Endothelial cell of umbilical vein (primary cell): ENCODE results near the gene OR4A16. TPM values are rescaled to one million over a fixed set of nuclear protein-coding genes. Genes with fewer than 3 reads are reported as not detected.

Source experiments
- Bru-seq: library from RNA; stranded (reverse); fragments of 400-500 nt; gene quantifications from one replicate; lab custom pipeline; 2021; lab: Mats Ljungman, UMichigan
- BruChase-seq, 2 experiments: library from RNA; stranded (reverse); fragments of 400-500 nt; gene quantifications; one replicate each; lab custom pipeline; 2021; lab: Mats Ljungman, UMichigan
- BruUV-seq: library from RNA; stranded (reverse); fragments of 400-500 nt; replicated peaks from 2 replicates; lab custom pipeline; 2021; lab: Mats Ljungman, UMichigan
- CTCF ChIA-PET: fragments of 300-600, 350-600 bp; sonication (Branson Sonifier 250); formaldehyde crosslinking; loops from one replicate; lab custom pipeline; 2021; ENCODE audit warnings: antibody characterized with exemption, inconsistent platforms; lab: Charles Lee
- POLR2A ChIA-PET: fragments of 300-600, 350-600 bp; sonication (Branson Sonifier 250); formaldehyde crosslinking; loops from one replicate; lab custom pipeline; 2021; ENCODE audit warnings: antibody characterized with exemption, inconsistent platforms; lab: Charles Lee
- DNase-seq: peaks from one replicate; pipeline ENCODE4 v3.0.0-alpha.2; 2011; ENCODE audit warnings: low read depth, low spot score
- FAIRE-seq: peaks from 2 replicates; lab custom pipeline; 2011; peaks lifted over from hg19 to GRCh38; lab: Jason Lieb, UNC
- H2AFZ ChIP-seq: 2 replicates; pipeline ENCODE4 v1.6.0; 2012; ENCODE audit warnings: low read depth, low read length, control low read depth, inconsistent platforms
- H3K27ac ChIP-seq: 2 replicates; pipeline ENCODE4 v1.5.1; 2011; ENCODE audit warnings: low read depth, mild to moderate bottlenecking, control low read depth, low read length, moderate library complexity; ENCODE audit not compliant: insufficient read depth
- H3K27me3 ChIP-seq, 2 experiments: 2 replicates each; pipeline versions ENCODE4 v1.6.0 to v1.6.1; 2011; ENCODE audit warnings: low read length in 2 of 2, mixed read lengths in 1 of 2; ENCODE audit not compliant: control insufficient read depth in 2 of 2, insufficient read depth in 2 of 2
- H3K36me3 ChIP-seq, 2 experiments: 2 replicates in 1 of 2; 3 replicates in 1 of 2; pipeline ENCODE4 v1.5.1; 2011; ENCODE audit warnings: low read length in 2 of 2, mild to moderate bottlenecking in 1 of 2, moderate library complexity in 1 of 2; ENCODE audit not compliant: control insufficient read depth in 2 of 2, insufficient read depth in 2 of 2; ENCODE audit errors: extremely low read depth in 1 of 2
- H3K4me1 ChIP-seq: 3 replicates; pipeline ENCODE4 v1.5.1; 2011; ENCODE audit warnings: mild to moderate bottlenecking, low read length; ENCODE audit not compliant: control insufficient read depth, insufficient read depth; ENCODE audit errors: extremely low read depth
- H3K4me2 ChIP-seq: 2 replicates; pipeline ENCODE4 v1.6.1; 2011; ENCODE audit warnings: low read length, control low read depth, mixed read lengths; ENCODE audit not compliant: insufficient read depth
- H3K4me3 ChIP-seq, 3 experiments: fragments of 200-600 bp in 1 of 3; sonication (generic), shearing (Covaris generic) in 1 of 3; replicated peaks in 1 of 3; 2 replicates each; pipeline ENCODE4 v1.5.1; 2011 to 2016; ENCODE audit warnings: control low read depth in 3 of 3, low read length in 3 of 3, mild to moderate bottlenecking in 2 of 3, inconsistent platforms in 1 of 3, low read depth in 1 of 3, moderate library complexity in 1 of 3; ENCODE audit not compliant: insufficient read depth in 1 of 3
- H3K79me2 ChIP-seq: 2 replicates; pipeline ENCODE4 v1.6.0; 2012; ENCODE audit warnings: low read length, inconsistent platforms; ENCODE audit not compliant: control insufficient read depth, insufficient read depth
- H3K9ac ChIP-seq: replicated peaks from 2 replicates; pipeline ENCODE3; 2011; ENCODE audit warnings: low read length, control low read depth; ENCODE audit not compliant: insufficient read depth; ENCODE audit errors: extremely low read depth
- H3K9me1 ChIP-seq: replicated peaks from 3 replicates; pipeline ENCODE4 v1.6.0; 2011; ENCODE audit warnings: mild to moderate bottlenecking, low read length; ENCODE audit not compliant: control insufficient read depth, insufficient read depth; ENCODE audit errors: extremely low read depth
- H3K9me3 ChIP-seq: replicated peaks from 2 replicates; pipeline ENCODE4 v1.5.1; 2012; ENCODE audit warnings: low read length, inconsistent platforms; ENCODE audit not compliant: control insufficient read depth, insufficient read depth
- H4K20me1 ChIP-seq: replicated peaks from 2 replicates; pipeline ENCODE3; 2011; ENCODE audit warnings: mild to moderate bottlenecking, low read length; ENCODE audit not compliant: control insufficient read depth, insufficient read depth; ENCODE audit errors: extremely low read depth
- EZH2 ChIP-seq: IDR thresholded peaks from 2 replicates; pipeline ENCODE4 v1.6.1; 2012; ENCODE audit warnings: borderline replicate concordance, low read depth, mild to moderate bottlenecking, moderate library complexity, low read length, inconsistent platforms; ENCODE audit not compliant: severe bottlenecking
- FOS ChIP-seq: IDR thresholded peaks from 2 replicates; pipeline ENCODE4 v1.6.1; 2011; ENCODE audit warnings: mild to moderate bottlenecking, low read length, moderate library complexity, borderline replicate concordance; ENCODE audit not compliant: insufficient read depth
- GATA2 ChIP-seq: IDR thresholded peaks from 2 replicates; pipeline ENCODE4 v1.7.0; 2011; ENCODE audit warnings: low read depth, mild to moderate bottlenecking, moderate library complexity, mixed read lengths, low read length; ENCODE audit not compliant: insufficient read length, insufficient read depth
- JUN ChIP-seq: IDR thresholded peaks from 2 replicates; pipeline ENCODE4 v1.6.1; 2011; ENCODE audit warnings: borderline replicate concordance, low read depth; ENCODE audit not compliant: insufficient read length, insufficient read depth
- MYC ChIP-seq: IDR thresholded peaks from one replicate; pipeline ENCODE4 v1.6.1; 2011; ENCODE audit warnings: mild to moderate bottlenecking, low read depth, low read length
- POLR2A ChIP-seq: IDR thresholded peaks from 2 replicates; pipeline ENCODE4 v1.6.1; 2012; ENCODE audit warnings: low read depth, mild to moderate bottlenecking, control low read depth, low read length
- POLR2AphosphoS5 ChIP-seq: IDR thresholded peaks from 2 replicates; pipeline ENCODE4 v1.6.1; 2012; ENCODE audit warnings: low read depth, mild to moderate bottlenecking, control low read depth, low read length, moderate library complexity; ENCODE audit not compliant: insufficient read depth
- dilution Hi-C: fragments of 300-500 bp; cut with MboI; formaldehyde crosslinking; loops from one replicate; pipeline ENCODE4 v1.15.0; 2019; ENCODE audit warnings: low sequenced_read_pairs; ENCODE audit not compliant: extremely low pct_ligation_motif_present
- intact Hi-C: fragments of 100-400 bp; cut with micrococcal nuclease; formaldehyde crosslinking; loops from one replicate; pipeline ENCODE4 v1.10.0; 2022
- long read RNA-seq: library from polyadenylated mRNA; stranded (forward); transcript quantifications from one replicate; pipeline ENCODE4 v2.0.0, GENCODE V29; 2021
- polyA minus RNA-seq, 3 experiments: library from RNA; depleted of rRNA, polyadenylated mRNA; stranded (reverse); fragments of >200 nt; gene quantifications; 1 replicate in 1 of 3; 2 replicates in 2 of 3; pipeline ENCODE4 v1.2.3, GENCODE V29; 2011
- polyA plus RNA-seq, 4 experiments: library from polyadenylated mRNA; depleted of rRNA in 3 of 4; stranded (reverse) in 3 of 4; unstranded in 1 of 4; fragments of >200 nt; gene quantifications; 2 replicates each; pipeline versions ENCODE4 v1.2.1 to v1.2.3, GENCODE V29; 2011 to 2012; ENCODE audit warnings: missing spikeins in 1 of 4
- total RNA-seq: library from RNA; stranded (reverse); gene quantifications from 2 replicates; pipeline ENCODE4 v1.2.3, GENCODE V29; 2021
- TF ChIP-seq, protein P1 (sequence below): IDR thresholded peaks from 2 replicates; pipeline ENCODE4 v1.6.1; 2011; ENCODE audit not compliant: insufficient read depth, insufficient read length
- TF ChIP-seq, protein P2 (sequence below), 2 donors: IDR thresholded peaks; 1 replicate in 1 of 2; 2 replicates in 1 of 2; pipeline ENCODE4 v1.5.1; 2011; ENCODE audit warnings: low read length in 2 of 2, mild to moderate bottlenecking in 2 of 2, moderate library complexity in 2 of 2, control low read depth in 1 of 2, inconsistent platforms in 1 of 2, low read depth in 1 of 2; ENCODE audit not compliant: insufficient read depth in 1 of 2; ENCODE audit errors: extremely low read depth in 1 of 2

Gene OR4A16, protein sequence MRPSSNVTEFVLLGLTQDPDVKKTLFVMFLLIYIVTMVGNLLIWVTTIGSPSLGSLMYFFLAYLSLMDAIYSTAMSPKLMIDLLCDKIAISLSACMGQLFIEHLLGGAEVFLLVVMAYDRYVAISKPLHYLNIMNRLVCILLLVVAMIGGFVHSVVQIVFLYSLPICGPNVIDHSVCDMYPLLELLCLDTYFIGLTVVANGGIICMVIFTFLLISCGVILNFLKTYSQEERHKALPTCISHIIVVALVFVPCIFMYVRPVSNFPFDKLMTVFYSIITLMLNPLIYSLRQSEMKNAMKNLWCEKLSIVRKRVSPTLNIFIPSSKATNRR
- total RNA-seq (not detected in 2 replicates), polyA plus RNA-seq (not detected in 2 replicates), polyA minus RNA-seq (not detected in 2 replicates), Bru-seq, nascent RNA (not detected), BruChase-seq, experiment 1, labeled RNA remaining after a 6-hour chase (not detected), BruChase-seq, experiment 2, labeled RNA remaining after a 2-hour chase (not detected)
- not detected in 2 replicates for polyA plus RNA-seq (2011; cell fraction: cytosol; rRNA removed)
- not detected in 2 replicates for polyA plus RNA-seq (2011; cell fraction: nucleus; rRNA removed)
- polyA plus RNA-seq (2012), result not detected in 2 replicates
- not detected for polyA minus RNA-seq (2011; cell fraction: cytosol; rRNA and poly(A)+ RNA removed)
- polyA minus RNA-seq (2011; cell fraction: nucleus; rRNA and poly(A)+ RNA removed), result not detected in 2 replicates
- long read RNA-seq, result 0 reads

DNA sequence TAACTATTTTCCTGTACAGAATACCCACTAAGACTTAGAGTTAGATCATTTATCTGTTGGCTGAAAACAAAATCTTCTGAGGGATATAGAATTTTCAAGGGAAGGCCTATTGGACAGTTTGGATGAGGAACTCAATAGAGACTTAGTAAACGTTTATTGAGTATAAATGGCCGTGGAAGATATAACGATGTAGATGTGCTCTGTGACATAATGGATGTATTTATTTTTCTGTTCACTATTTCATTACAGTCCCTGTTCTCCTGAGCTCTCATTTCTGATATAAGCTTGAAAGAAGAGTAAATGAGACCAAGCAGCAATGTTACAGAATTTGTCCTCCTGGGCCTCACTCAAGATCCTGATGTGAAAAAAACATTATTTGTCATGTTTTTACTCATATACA, at the start of gene OR4A16:
Gene OR4A16, plus strand, starts transcription at position 301 of the 400 bp plus-strand sequence. Its CDS starts 0 bp downstream, at position 301.
- TF ChIP-seq GATA2 (no peak), POLR2AphosphoS5 (no peak), JUN (no peak), POLR2A (no peak), EZH2 (no peak), MYC (no peak), FOS (no peak)
- TF ChIP-seq, protein P1, sequence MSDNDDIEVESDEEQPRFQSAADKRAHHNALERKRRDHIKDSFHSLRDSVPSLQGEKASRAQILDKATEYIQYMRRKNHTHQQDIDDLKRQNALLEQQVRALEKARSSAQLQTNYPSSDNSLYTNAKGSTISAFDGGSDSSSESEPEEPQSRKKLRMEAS, result no peak
- TF ChIP-seq, protein P2, sequence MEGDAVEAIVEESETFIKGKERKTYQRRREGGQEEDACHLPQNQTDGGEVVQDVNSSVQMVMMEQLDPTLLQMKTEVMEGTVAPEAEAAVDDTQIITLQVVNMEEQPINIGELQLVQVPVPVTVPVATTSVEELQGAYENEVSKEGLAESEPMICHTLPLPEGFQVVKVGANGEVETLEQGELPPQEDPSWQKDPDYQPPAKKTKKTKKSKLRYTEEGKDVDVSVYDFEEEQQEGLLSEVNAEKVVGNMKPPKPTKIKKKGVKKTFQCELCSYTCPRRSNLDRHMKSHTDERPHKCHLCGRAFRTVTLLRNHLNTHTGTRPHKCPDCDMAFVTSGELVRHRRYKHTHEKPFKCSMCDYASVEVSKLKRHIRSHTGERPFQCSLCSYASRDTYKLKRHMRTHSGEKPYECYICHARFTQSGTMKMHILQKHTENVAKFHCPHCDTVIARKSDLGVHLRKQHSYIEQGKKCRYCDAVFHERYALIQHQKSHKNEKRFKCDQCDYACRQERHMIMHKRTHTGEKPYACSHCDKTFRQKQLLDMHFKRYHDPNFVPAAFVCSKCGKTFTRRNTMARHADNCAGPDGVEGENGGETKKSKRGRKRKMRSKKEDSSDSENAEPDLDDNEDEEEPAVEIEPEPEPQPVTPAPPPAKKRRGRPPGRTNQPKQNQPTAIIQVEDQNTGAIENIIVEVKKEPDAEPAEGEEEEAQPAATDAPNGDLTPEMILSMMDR (IDR thresholded peaks at IDR 0.05; ENCODE audit: extremely low read depth in 1 of 2, insufficient read depth in 1 of 2, low read depth in 1 of 2, low read length in 2 of 2), result no peak
- Histone ChIP-seq H3K27me3 (no peaks in the 10 kb centered on the region), H2AFZ (no peak within 1 kb of the TSS), H3K4me2 (no peak within 1 kb of the TSS), H3K4me3 (no peak within 1 kb of the TSS), H3K9ac (no peak within 1 kb of the TSS), H3K9me3 (peaks cover 7% of the 10 kb centered on the region), H4K20me1 (no peaks in the 10 kb centered on the region), H3K27ac (no peak within 1 kb of the TSS), H3K4me1 (no peaks in the 10 kb centered on the region), H3K79me2 (no peaks in the 10 kb centered on the region), H3K36me3 (no peaks in the 10 kb centered on the region), H3K9me1 (no peaks in the 10 kb centered on the region)
- ChIA-PET CTCF (no interaction called here), POLR2A (no interaction called here)
- BruUV-seq, result no TSS peak
- DNase-seq (no peak), FAIRE-seq (no peak)
- intact Hi-C loops, result no loop called here
- dilution Hi-C loops, result no loop called here
